SK-N-SH (cell line): ENCODE results near the gene CDC14B. TPM values are rescaled to one million over a fixed set of nuclear protein-coding genes. Genes with fewer than 3 reads are reported as not detected.
"Not testable (repeated sequence)": the region's sequence is repeated elsewhere in the genome, so short reads cannot be mapped to it uniquely, and the experiment has no call there.

Experiments
- CTCF ChIA-PET: fragments of 300-600, 350-600 bp; formaldehyde crosslinking; extraction: SDS; loops from one replicate; lab custom pipeline; 2021; lab: Yijun Ruan, JAX
- POLR2A ChIA-PET: fragments of 350-600 bp; sonication (Branson Sonifier 250); formaldehyde crosslinking; extraction: SDS; loops from one replicate; lab custom pipeline; 2020; ENCODE audit warnings: antibody characterized with exemption, inconsistent platforms; lab: Yijun Ruan, JAX
- DNase-seq: peaks from one replicate; pipeline ENCODE4 v3.0.0; 2012
- H2AFZ ChIP-seq: fragments of 200-600 bp; sonication (generic); 2 replicates; pipeline ENCODE4 v1.8.1; 2016; ENCODE audit warnings: antibody characterized with exemption, mild to moderate bottlenecking, low read depth
- H3F3A ChIP-seq: fragments of 200-600 bp; sonication (generic); replicated peaks from 2 replicates; pipeline ENCODE3; 2016; ENCODE audit warnings: antibody characterized with exemption, mild to moderate bottlenecking; ENCODE audit not compliant: insufficient read depth
- H3K27ac ChIP-seq, 2 experiments: fragments of 200-500 bp in 1 of 2; fragments of 200-600 bp in 1 of 2; sonication (Bioruptor generic) in 1 of 2; sonication (generic), shearing (Covaris generic) in 1 of 2; 2 replicates each; pipeline versions ENCODE4 v1.5.1 to v1.6.1; 2014 to 2016; ENCODE audit warnings: low read depth in 2 of 2, inconsistent platforms in 1 of 2, low read length in 1 of 2, mild to moderate bottlenecking in 1 of 2, mixed read lengths in 1 of 2
- H3K27me3 ChIP-seq: fragments of 200-600 bp; sonication (generic), shearing (Covaris generic); 2 replicates; pipeline ENCODE4 v1.6.1; 2016; ENCODE audit warnings: mixed run types; ENCODE audit not compliant: insufficient read depth
- H3K36me3 ChIP-seq, 2 experiments: fragments of 200-500 bp in 1 of 2; fragments of 200-600 bp in 1 of 2; sonication (Bioruptor generic) in 1 of 2; sonication (generic) in 1 of 2; replicated peaks in 1 of 2; 2 replicates each; pipeline versions ENCODE3 to v1.5.1; 2014 to 2016; ENCODE audit warnings: low read length in 1 of 2, mild to moderate bottlenecking in 1 of 2; ENCODE audit not compliant: insufficient read depth in 2 of 2, control insufficient read depth in 1 of 2
- H3K4me1 ChIP-seq, 2 experiments: fragments of 200-500 bp in 1 of 2; fragments of 200-600 bp in 1 of 2; sonication (Bioruptor generic) in 1 of 2; sonication (generic), shearing (Covaris generic) in 1 of 2; 2 replicates each; pipeline versions ENCODE4 v1.5.1 to v1.6.1; 2014 to 2016; ENCODE audit warnings: low read depth in 1 of 2, low read length in 1 of 2, mixed run types in 1 of 2; ENCODE audit not compliant: insufficient read depth in 2 of 2, control insufficient read depth in 1 of 2
- H3K4me2 ChIP-seq: fragments of 200-600 bp; sonication (generic), shearing (Covaris generic); 2 replicates; pipeline ENCODE4 v1.6.1; 2017; ENCODE audit warnings: mixed run types
- H3K4me3 ChIP-seq, 2 experiments: fragments of 200-500 bp in 1 of 2; fragments of 200-600 bp in 1 of 2; sonication (Bioruptor generic) in 1 of 2; sonication (generic), shearing (Covaris generic) in 1 of 2; 2 replicates each; pipeline versions ENCODE4 v1.5.1 to v1.8.1; 2014 to 2016; ENCODE audit warnings: low read depth in 2 of 2, inconsistent platforms in 1 of 2, low read length in 1 of 2, mild to moderate bottlenecking in 1 of 2, mixed read lengths in 1 of 2, moderate library complexity in 1 of 2
- H3K79me2 ChIP-seq: fragments of 200-600 bp; sonication (generic); 2 replicates; pipeline ENCODE4 v1.8.1; 2017; ENCODE audit warnings: mild to moderate bottlenecking; ENCODE audit not compliant: insufficient read depth
- H3K9ac ChIP-seq: fragments of 200-600 bp; sonication (generic); 2 replicates; pipeline ENCODE4 v1.6.1; 2017; ENCODE audit warnings: mixed run types
- H3K9me2 ChIP-seq: fragments of 200-600 bp; sonication (generic); 2 replicates; pipeline ENCODE4 v1.6.1; 2017; ENCODE audit warnings: mixed run types
- H3K9me3 ChIP-seq: fragments of 200-600 bp; sonication (generic); 2 replicates; pipeline ENCODE4 v1.6.1; 2017; ENCODE audit warnings: mixed run types, mild to moderate bottlenecking, moderate library complexity
- H4K20me1 ChIP-seq: fragments of 200-600 bp; sonication (generic); 2 replicates; pipeline ENCODE4 v1.6.1; 2017; ENCODE audit warnings: mild to moderate bottlenecking, mixed run types; ENCODE audit not compliant: insufficient read depth
- ELF1 ChIP-seq: IDR thresholded peaks from 2 replicates; pipeline ENCODE4 v1.4.0; 2012
- FOSL2 ChIP-seq: IDR thresholded peaks from 2 replicates; pipeline ENCODE4 v1.4.0; 2012; ENCODE audit warnings: low read depth, mild to moderate bottlenecking, moderate library complexity, borderline replicate concordance
- FOXM1 ChIP-seq: IDR thresholded peaks from 2 replicates; pipeline ENCODE4 v1.4.0; 2012; ENCODE audit warnings: low read depth, mild to moderate bottlenecking
- GABPA ChIP-seq: IDR thresholded peaks from 2 replicates; pipeline ENCODE4 v1.4.0; 2012; ENCODE audit warnings: low read depth, mild to moderate bottlenecking
- IRF3 ChIP-seq: fragments of 150-350 bp; IDR thresholded peaks from 2 replicates; pipeline ENCODE4 v1.6.1; 2016; ENCODE audit warnings: mild to moderate bottlenecking, low read depth, low read length
- JUND ChIP-seq: IDR thresholded peaks from 2 replicates; pipeline ENCODE4 v1.4.0; 2012
- MAX ChIP-seq: IDR thresholded peaks from 2 replicates; pipeline ENCODE4 v1.4.0; 2012; ENCODE audit warnings: low read depth
- MXI1 ChIP-seq: IDR thresholded peaks from 2 replicates; pipeline ENCODE4 v1.6.1; 2012; ENCODE audit warnings: mild to moderate bottlenecking, low read depth, low read length, improper control_type of control experiment
- NFIC ChIP-seq: IDR thresholded peaks from 2 replicates; pipeline ENCODE4 v1.4.0; 2012; ENCODE audit warnings: borderline replicate concordance
- NRF1 ChIP-seq: IDR thresholded peaks from 2 replicates; pipeline ENCODE4 v1.6.1; 2012; ENCODE audit warnings: low read depth, mild to moderate bottlenecking, low read length
- PBX3 ChIP-seq: IDR thresholded peaks from 2 replicates; pipeline ENCODE4; 2012
- POLR2AphosphoS5 ChIP-seq: IDR thresholded peaks from 2 replicates; pipeline ENCODE4 v1.6.1; 2012; ENCODE audit warnings: low read depth, low read length
- RAD21 ChIP-seq: IDR thresholded peaks from 2 replicates; pipeline ENCODE4 v1.6.1; 2012; ENCODE audit warnings: mild to moderate bottlenecking, low read length
- RFX5 ChIP-seq: IDR thresholded peaks from 2 replicates; pipeline ENCODE4 v1.6.1; 2012; ENCODE audit warnings: mild to moderate bottlenecking, improper control_type of control experiment, low read length
- RXRA ChIP-seq: IDR thresholded peaks from 2 replicates; pipeline ENCODE4 v1.4.0; 2012; ENCODE audit warnings: low read depth, mild to moderate bottlenecking, borderline replicate concordance
- SIN3A ChIP-seq: IDR thresholded peaks from 2 replicates; pipeline ENCODE4 v1.6.1; 2012; ENCODE audit warnings: low read depth, mild to moderate bottlenecking, low read length, moderate library complexity, borderline replicate concordance
- SMC3 ChIP-seq: IDR thresholded peaks from 2 replicates; pipeline ENCODE4 v1.6.1; 2012; ENCODE audit warnings: low read depth, low read length, improper control_type of control experiment
- WGBS: methylation state at CpG from one replicate; pipeline ENCODE4 v1.1.6; 2017; ENCODE audit warnings: low lambda C conversion rate; 5-methylcytosine and 5-hydroxymethylcytosine counted together
- polyA plus RNA-seq, 3 experiments: library from polyadenylated mRNA; depleted of rRNA; stranded (reverse); fragments of >200 nt; gene quantifications; 2 replicates each; pipeline ENCODE4 v1.2.3, GENCODE V29; 2012

CDC14B gene
- polyA plus RNA-seq, 1 of the 3 experiments (the other 2 are of a cell fraction) = 10.1 TPM

GRCh38 chr9:96505316-96505991, 114.2 kb downstream of the CDC14B start (continued):
- TF ChIP-seq MXI1 (no peak), NFIC (no peak)

GRCh38 chr9:96503918-96504317, 115.7 kb downstream of the CDC14B start:
- Histone ChIP-seq H3K79me2 (no peaks in the 10 kb centered on the region), H3K27me3 (no peaks in the 10 kb centered on the region), H3K36me3 (peaks cover 0 to 4% of the 10 kb centered on the region in 2 experiments), H3F3A (peaks cover 5% of the 10 kb centered on the region), H3K4me3 (no peak overlapping the region), H3K4me1 (peaks cover 0 to 6% of the 10 kb centered on the region in 2 experiments; a peak in 1 of 4 replicates), H3K27ac (no peak overlapping the region), H2AFZ (no peak overlapping the region), H3K9me3 (no peaks in the 10 kb centered on the region), H4K20me1 (no peaks in the 10 kb centered on the region), H3K4me2 (no peak overlapping the region), H3K9me2 (no peaks in the 10 kb centered on the region), H3K9ac (no peak overlapping the region)
- WGBS = 95% methylated on average over 11 of the region's 11 CpGs
- no peak for DNase-seq
- ChIA-PET CTCF (no interaction called here), POLR2A (no interaction called here)
- TF ChIP-seq RFX5 (no peak), NRF1 (no peak), SIN3A (no peak), GABPA (no peak), PBX3 (no peak), FOSL2 (no peak), ELF1 (no peak), SMC3 (no peak), POLR2AphosphoS5 (no peak), NFIC (no peak), FOXM1 (no peak), IRF3 (no peak), MAX (no peak), RAD21 (no peak), JUND (no peak), RXRA (no peak)

GRCh38 chr9:96503374-96503748, 116.3 kb downstream of the CDC14B start:
- H3K27me3 ChIP-seq, H3K9me3 ChIP-seq, H3K9me2 ChIP-seq, DNase-seq, CTCF ChIA-PET, H3K36me3 ChIP-seq, H3F3A ChIP-seq, H2AFZ ChIP-seq, H3K4me2 ChIP-seq, H4K20me1 ChIP-seq, H3K4me3 ChIP-seq, POLR2A ChIA-PET, H3K79me2 ChIP-seq, H3K9ac ChIP-seq, H3K4me1 ChIP-seq: not testable (repeated sequence)
- H3K27ac ChIP-seq = peak overlapping the region in 1 of 2 experiments; percentile 13; a peak in 1 of 4 replicates
